HG03039 (cell line): Measurements from ENCODE around the gene MT2A.

Experiments used
- ATAC-seq: cut with Tn5 transposase; IDR thresholded peaks from one replicate; pipeline ENCODE4 v1.9.1; 2021; ENCODE audit warnings: mild to moderate bottlenecking, moderate library complexity; ENCODE audit not compliant: unreplicated experiment

MT2A gene

GRCh38 chr16:56636616-56637413 is 28.4 kb downstream of the MT2A start:
- no peak for ATAC-seq

- no peak for ATAC-seq
Measured at GRCh38 chr16:56637814-56638750, 29.7 kb downstream of the MT2A start, which contains the start of gene MT1A. TSS of gene MT1A (plus strand) at chr16:56638666. CDS start at chr16:56638739, 73 bp downstream.

GRCh38 chr16:56639045-56639444 is 30.7 kb downstream of the MT2A start:
- ATAC-seq = no peak

GRCh38 chr16:56640076-56640475 is 31.7 kb downstream of the MT2A start:
- no peak for ATAC-seq

- no peak for ATAC-seq
Measured at GRCh38 chr16:56641166-56641565, 32.8 kb downstream of the MT2A start.

GRCh38 chr16:56643080-56643778 is 34.8 kb downstream of the MT2A start:
- no peak for ATAC-seq

GRCh38 chr16:56643833-56644232 is 35.4 kb downstream of the MT2A start:
- no peak for ATAC-seq

GRCh38 chr16:56645311-56645710 is 36.9 kb downstream of the MT2A start:
- no peak for ATAC-seq

GRCh38 chr16:56645838-56646237 is 37.5 kb downstream of the MT2A start:
- no peak for ATAC-seq

- no peak for ATAC-seq
Measured at GRCh38 chr16:56647641-56648431, 39.5 kb downstream of the MT2A start.

GRCh38 chr16:56649271-56649670 is 40.9 kb downstream of the MT2A start:
- ATAC-seq = no peak

GRCh38 chr16:56649820-56650219 is 41.4 kb downstream of the MT2A start:
- ATAC-seq = no peak

GRCh38 chr16:56651586-56651985 is 43.2 kb downstream of the MT2A start, which contains the start of gene MT1B:
TSS of gene MT1B (plus strand) at chr16:56651886. CDS start at chr16:56651954, 68 bp downstream.
- no peak for ATAC-seq

- ATAC-seq = no peak
Measured at GRCh38 chr16:56652600-56652999, 44.2 kb downstream of the MT2A start.

- ATAC-seq = no peak
Measured at GRCh38 chr16:56653218-56653617, 44.8 kb downstream of the MT2A start.

- ATAC-seq = no peak
Measured at GRCh38 chr16:56657555-56658326, 49.4 kb downstream of the MT2A start, which contains the start of gene MT1F. TSS of gene MT1F (plus strand) at chr16:56657959. CDS start at chr16:56658059, 100 bp downstream.

- no peak for ATAC-seq
Measured at GRCh38 chr16:56658327-56658875, 50.0 kb downstream of the MT2A start.
